ENCODE measurements around the gene GIMAP1. TPM values are rescaled to one million over a fixed set of nuclear protein-coding genes. Genes with fewer than 3 reads are reported as not detected.

The GIMAP1 gene
- total RNA-seq, 1 donor from 2014 or later, result 6.7 TPM

Other genes with a start within 250 kb of the GIMAP1 start
- gene GIMAP7, start 201.7 kb upstream of the GIMAP1 start, total RNA-seq, result 24.1 TPM
- gene GIMAP4, start 149.2 kb upstream of the GIMAP1 start, total RNA-seq, result 40.2 TPM
- 31.5 TPM for gene GIMAP6, start 84.2 kb upstream of the GIMAP1 start, total RNA-seq
- 6.9 TPM for gene GIMAP2, start 30.9 kb upstream of the GIMAP1 start, total RNA-seq
- gene GIMAP5, start 20.8 kb downstream of the GIMAP1 start, total RNA-seq, result 9.8 TPM
- 45.2 TPM for gene TMEM176B, start 83.8 kb downstream of the GIMAP1 start, total RNA-seq
- 30.1 TPM for gene TMEM176A, start 84.2 kb downstream of the GIMAP1 start, total RNA-seq
- 0.17 TPM for gene AOC1, start 135.9 kb downstream of the GIMAP1 start, total RNA-seq

Data from left ventricle myocardium superior (tissue), 1 donor.